NB4 (cell line): ENCODE measurements around the gene MFAP5.
"Not testable (repeated sequence)": the region's sequence is repeated elsewhere in the genome, so short reads cannot be mapped to it uniquely, and the experiment has no call there.

ENCODE experiments used
- DNase-seq: peaks from one replicate; pipeline ENCODE4 v3.0.0; 2010; ENCODE audit warnings: low read depth
- H3K4me3 ChIP-seq: one replicate; pipeline ENCODE4 v1.5.1; 2011; ENCODE audit warnings: mild to moderate bottlenecking, low read depth, low read length, moderate library complexity
- MAX ChIP-seq: IDR thresholded peaks from 2 replicates; pipeline ENCODE4 v1.6.1; 2011; ENCODE audit warnings: low read depth, low read length
- MYC ChIP-seq: IDR thresholded peaks from 2 replicates; pipeline ENCODE4 v1.6.1; 2011; ENCODE audit warnings: low read depth, low read length
- POLR2A ChIP-seq: IDR thresholded peaks from 2 replicates; pipeline ENCODE4 v1.6.1; 2011; ENCODE audit warnings: mild to moderate bottlenecking; ENCODE audit not compliant: insufficient read length; ENCODE audit errors: extremely low read depth
- TF ChIP-seq, protein P1 (sequence below): IDR thresholded peaks from one replicate; pipeline ENCODE4 v1.5.1; 2012; ENCODE audit warnings: low read depth, low read length

Gene MFAP5

DNA sequence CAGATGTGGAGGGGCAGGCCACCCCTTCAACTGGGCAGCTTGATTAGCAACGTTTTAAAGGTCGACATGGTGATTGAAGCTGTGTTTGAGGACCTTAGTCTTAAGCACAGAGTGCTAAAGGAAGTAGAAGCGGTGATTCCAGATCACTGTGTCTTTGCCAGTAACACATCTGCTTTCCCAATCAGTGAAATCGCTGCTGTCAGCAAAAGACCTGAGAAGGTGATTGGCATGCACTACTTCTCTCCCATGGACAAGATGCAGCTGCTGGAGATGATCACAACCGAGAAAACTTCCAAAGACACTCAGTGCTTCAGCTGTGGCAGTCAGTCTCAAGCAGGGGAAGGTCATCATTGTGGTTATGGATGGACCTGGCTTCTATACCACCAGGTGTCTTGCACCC, 26.0 kb downstream of the MFAP5 start:
- TF ChIP-seq POLR2A (no peak), MAX (no peak), MYC (no peak)
- TF ChIP-seq, protein P1, sequence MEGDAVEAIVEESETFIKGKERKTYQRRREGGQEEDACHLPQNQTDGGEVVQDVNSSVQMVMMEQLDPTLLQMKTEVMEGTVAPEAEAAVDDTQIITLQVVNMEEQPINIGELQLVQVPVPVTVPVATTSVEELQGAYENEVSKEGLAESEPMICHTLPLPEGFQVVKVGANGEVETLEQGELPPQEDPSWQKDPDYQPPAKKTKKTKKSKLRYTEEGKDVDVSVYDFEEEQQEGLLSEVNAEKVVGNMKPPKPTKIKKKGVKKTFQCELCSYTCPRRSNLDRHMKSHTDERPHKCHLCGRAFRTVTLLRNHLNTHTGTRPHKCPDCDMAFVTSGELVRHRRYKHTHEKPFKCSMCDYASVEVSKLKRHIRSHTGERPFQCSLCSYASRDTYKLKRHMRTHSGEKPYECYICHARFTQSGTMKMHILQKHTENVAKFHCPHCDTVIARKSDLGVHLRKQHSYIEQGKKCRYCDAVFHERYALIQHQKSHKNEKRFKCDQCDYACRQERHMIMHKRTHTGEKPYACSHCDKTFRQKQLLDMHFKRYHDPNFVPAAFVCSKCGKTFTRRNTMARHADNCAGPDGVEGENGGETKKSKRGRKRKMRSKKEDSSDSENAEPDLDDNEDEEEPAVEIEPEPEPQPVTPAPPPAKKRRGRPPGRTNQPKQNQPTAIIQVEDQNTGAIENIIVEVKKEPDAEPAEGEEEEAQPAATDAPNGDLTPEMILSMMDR = no peak
- no peak overlapping the region for H3K4me3 ChIP-seq
- DNase-seq = no peak

GRCh38 chr12:8636007-8636346, 26.6 kb downstream of the MFAP5 start:
- not testable (repeated sequence) for DNase-seq, H3K4me3 ChIP-seq

GRCh38 chr12:8635342-8636006, 27.2 kb downstream of the MFAP5 start:
- DNase-seq, H3K4me3 ChIP-seq: not testable (repeated sequence)

- no peak for DNase-seq
- no peak for TF ChIP-seq MYC
- TF ChIP-seq MAX = no peak
- no peak for TF ChIP-seq POLR2A
- TF ChIP-seq, protein P1 = no peak
- no peak overlapping the region for H3K4me3 ChIP-seq
Observed at GRCh38 chr12:8630131-8630530, 32.5 kb downstream of the MFAP5 start.

DNA sequence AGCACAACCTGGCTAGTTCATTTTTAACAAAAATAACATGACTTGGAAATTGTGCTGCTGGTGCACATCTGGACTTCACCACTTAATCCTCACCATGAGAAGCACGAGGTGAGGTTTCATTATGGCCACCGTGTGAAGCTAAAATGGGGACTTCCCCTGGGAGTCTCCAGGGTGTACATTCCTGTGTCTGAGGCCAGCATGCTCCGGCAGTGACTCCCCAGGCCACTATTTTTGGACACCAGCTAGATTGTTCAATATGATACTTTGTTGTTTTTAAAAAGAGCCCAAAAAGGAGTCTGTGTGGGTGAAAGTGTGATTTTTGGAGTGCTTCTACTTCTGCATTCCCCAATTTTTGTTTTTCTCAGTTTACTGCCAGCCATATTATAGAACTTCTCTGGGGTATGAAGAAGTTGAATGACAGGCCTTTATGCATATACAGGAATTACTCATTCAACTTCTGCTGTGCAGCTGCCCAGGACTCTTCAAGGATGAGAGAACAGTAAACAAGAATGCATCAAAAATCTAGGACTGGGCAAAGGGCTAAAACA, 33.1 kb downstream of the MFAP5 start:
- TF ChIP-seq, protein P1 = no peak
- TF ChIP-seq POLR2A (no peak), MYC (no peak), MAX (no peak)
- peak; percentile 18 for DNase-seq

DNA sequence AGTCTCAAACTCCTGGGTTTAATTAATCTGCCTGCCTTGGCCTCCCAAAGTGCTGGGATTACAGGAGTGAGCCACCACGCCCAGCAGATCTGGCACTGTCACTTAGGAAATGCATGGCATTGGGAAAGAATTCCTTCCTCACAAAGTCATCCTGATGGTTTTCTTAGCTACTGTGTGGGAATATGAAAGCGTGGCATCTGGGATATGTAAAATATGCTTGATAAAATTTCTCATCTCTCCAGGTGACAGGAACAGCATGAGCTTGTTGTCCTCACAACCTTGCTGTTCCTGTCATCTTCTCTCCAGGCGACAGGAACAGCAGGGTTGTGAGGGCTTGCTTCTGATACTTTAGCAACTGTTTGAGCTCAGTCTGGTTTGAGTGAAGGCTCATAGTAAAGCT, 33.9 kb downstream of the MFAP5 start:
- H3K4me3 ChIP-seq = no peak overlapping the region
- no peak for DNase-seq
- TF ChIP-seq MYC (no peak), POLR2A (no peak)
- TF ChIP-seq, protein P1 = no peak

More for the DNA sequence above, 33.1 kb downstream of the MFAP5 start:
- no peak overlapping the region for H3K4me3 ChIP-seq

GRCh38 chr12:8624750-8625149, 37.9 kb downstream of the MFAP5 start:
- not testable (repeated sequence) for DNase-seq, H3K4me3 ChIP-seq

DNA sequence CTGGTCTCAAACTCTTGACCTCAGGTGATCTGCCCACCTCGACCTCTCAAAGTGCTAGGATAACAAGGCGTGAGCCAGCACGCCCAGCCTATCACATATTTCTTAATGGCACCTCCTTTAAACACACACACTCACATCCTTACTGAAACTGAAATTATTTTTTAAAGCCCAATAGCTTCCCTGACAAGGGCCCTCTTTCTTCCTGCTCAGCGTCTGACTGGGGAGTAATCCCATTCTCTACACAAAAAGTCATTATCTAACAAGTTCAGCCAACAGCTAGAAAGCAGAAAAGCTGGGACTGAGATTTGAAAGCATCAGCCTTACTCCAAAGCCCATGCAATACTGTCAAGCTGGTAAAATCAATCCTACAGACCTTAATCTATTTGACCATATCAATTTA, 40.0 kb downstream of the MFAP5 start:
- DNase-seq = no peak
- TF ChIP-seq MAX (no peak), POLR2A (no peak), MYC (no peak)
- TF ChIP-seq, protein P1 = no peak
- H3K4me3 ChIP-seq = no peak overlapping the region
